H9 (cell line): Measurements from ENCODE around the gene SCCPDH. TPM values are rescaled to one million over a fixed set of nuclear protein-coding genes. Genes with fewer than 3 reads are reported as not detected.

Experiments used
- DNase-seq: peaks from one replicate; pipeline ENCODE4 v3.0.0-alpha.2; 2017
- H2AFZ ChIP-seq: one replicate; pipeline ENCODE4 v1.6.1; 2013; ENCODE audit warnings: mild to moderate bottlenecking, low read length, control low read depth, moderate library complexity
- H2AK5ac ChIP-seq: 2 replicates; pipeline ENCODE4 v1.6.1; 2013; ENCODE audit warnings: low read length, control low read depth, mixed read lengths; ENCODE audit not compliant: insufficient read length
- H2BK120ac ChIP-seq: one replicate; pipeline ENCODE4 v1.6.1; 2013; ENCODE audit warnings: low read depth, mild to moderate bottlenecking, low read length, control low read depth, inconsistent platforms; ENCODE audit not compliant: poor library complexity, severe bottlenecking
- H2BK12ac ChIP-seq: 2 replicates; pipeline ENCODE4 v1.6.1; 2013; ENCODE audit warnings: low read length, control low read depth, mixed read lengths, low read depth; ENCODE audit not compliant: insufficient read length
- H2BK15ac ChIP-seq: 2 replicates; pipeline ENCODE4 v1.6.1; 2013; ENCODE audit warnings: low read depth, low read length, control low read depth
- H2BK20ac ChIP-seq: one replicate; pipeline ENCODE4 v1.6.1; 2013; ENCODE audit warnings: low read depth, mild to moderate bottlenecking, low read length, control low read depth, inconsistent platforms; ENCODE audit not compliant: poor library complexity, severe bottlenecking
- H2BK5ac ChIP-seq: 2 replicates; pipeline ENCODE4 v1.6.1; 2013; ENCODE audit warnings: low read length, control low read depth, mixed read lengths; ENCODE audit not compliant: insufficient read length
- H3K14ac ChIP-seq: 2 replicates; pipeline ENCODE4 v1.6.1; 2013; ENCODE audit warnings: low read length, control low read depth; ENCODE audit not compliant: insufficient read depth
- H3K18ac ChIP-seq: 2 replicates; pipeline ENCODE4 v1.6.1; 2013; ENCODE audit warnings: low read depth, mild to moderate bottlenecking, mixed read lengths, low read length, control low read depth; ENCODE audit not compliant: insufficient read length
- H3K23ac ChIP-seq: 2 replicates; pipeline ENCODE4 v1.6.1; 2013; ENCODE audit warnings: low read length, control low read depth, mixed read lengths, low read depth; ENCODE audit not compliant: insufficient read length
- H3K23me2 ChIP-seq: 2 replicates; pipeline ENCODE4 v1.6.1; 2013; ENCODE audit warnings: low read depth, mild to moderate bottlenecking, mixed read lengths, low read length, control low read depth; ENCODE audit not compliant: insufficient read length, poor library complexity, severe bottlenecking
- H3K27ac ChIP-seq: 2 replicates; pipeline ENCODE4 v1.5.1; 2013; ENCODE audit warnings: low read length, control low read depth, mixed read lengths, low read depth; ENCODE audit not compliant: insufficient read length
- H3K27me3 ChIP-seq: 2 replicates; pipeline ENCODE4 v1.6.1; 2013; ENCODE audit warnings: low read length, control low read depth, inconsistent platforms; ENCODE audit not compliant: insufficient read depth
- H3K4ac ChIP-seq: 2 replicates; pipeline ENCODE4 v1.6.1; 2013; ENCODE audit warnings: low read depth, mild to moderate bottlenecking, control low read depth, inconsistent platforms, low read length, moderate library complexity
- H3K4me1 ChIP-seq: 2 replicates; pipeline ENCODE4 v1.6.1; 2013; ENCODE audit warnings: low read length, control low read depth, inconsistent platforms; ENCODE audit not compliant: insufficient read depth
- H3K4me2 ChIP-seq: 2 replicates; pipeline ENCODE4 v1.6.1; 2013; ENCODE audit warnings: low read length, control low read depth, mixed read lengths; ENCODE audit not compliant: insufficient read length, insufficient read depth
- H3K56ac ChIP-seq: 2 replicates; pipeline ENCODE4 v1.6.1; 2013; ENCODE audit warnings: low read depth, mild to moderate bottlenecking, mixed read lengths, low read length, control low read depth; ENCODE audit not compliant: insufficient read length
- H3K79me1 ChIP-seq: 2 replicates; pipeline ENCODE4 v1.6.1; 2013; ENCODE audit warnings: low read depth, mild to moderate bottlenecking, moderate library complexity, low read length, control low read depth, inconsistent platforms; ENCODE audit not compliant: insufficient read depth, poor library complexity, severe bottlenecking
- H3K79me2 ChIP-seq: 2 replicates; pipeline ENCODE4 v1.6.1; 2013; ENCODE audit warnings: low read length, control low read depth, inconsistent platforms; ENCODE audit not compliant: insufficient read depth
- H3K9ac ChIP-seq: 2 replicates; pipeline ENCODE4 v1.6.1; 2013; ENCODE audit warnings: low read length, control low read depth, mixed read lengths; ENCODE audit not compliant: insufficient read length; ENCODE audit errors: extremely low read depth
- H3K9me3 ChIP-seq: one replicate; pipeline ENCODE4 v1.6.1; 2013; ENCODE audit warnings: low read depth, low read length, inconsistent platforms; ENCODE audit not compliant: control insufficient read depth
- H3T11ph ChIP-seq: one replicate; pipeline ENCODE4 v1.6.1; 2013; ENCODE audit warnings: mild to moderate bottlenecking, low read length, control low read depth, inconsistent platforms
- H4K20me1 ChIP-seq: one replicate; pipeline ENCODE4 v1.6.1; 2013; ENCODE audit not compliant: control insufficient read depth, insufficient read length, insufficient read depth
- H4K5ac ChIP-seq: 2 replicates; pipeline ENCODE4 v1.6.1; 2013; ENCODE audit warnings: low read depth, mild to moderate bottlenecking, mixed read lengths, low read length, control low read depth; ENCODE audit not compliant: insufficient read length
- H4K8ac ChIP-seq: replicated peaks from 2 replicates; pipeline ENCODE4 v1.6.1; 2013; ENCODE audit warnings: low read length, control low read depth, mixed read lengths, low read depth; ENCODE audit not compliant: insufficient read length
- H4K91ac ChIP-seq: 2 replicates; pipeline ENCODE4 v1.6.1; 2013; ENCODE audit warnings: low read depth, mild to moderate bottlenecking, moderate library complexity, mixed read lengths, low read length, control low read depth; ENCODE audit not compliant: insufficient read length
- H3K27ac Mint-ChIP-seq, 3 experiments: 2 replicates in 2 of 3; 3 replicates in 1 of 3; pipeline ENCODE4 v1.8.0; 2020 to 2021; ENCODE audit warnings: mixed read lengths in 3 of 3, mild to moderate bottlenecking in 1 of 3, moderate library complexity in 1 of 3
- H3K27me3 Mint-ChIP-seq: 2 replicates; pipeline ENCODE4 v1.8.0; 2021; ENCODE audit warnings: low read depth, mild to moderate bottlenecking, moderate library complexity, mixed read lengths
- H3K36me3 Mint-ChIP-seq, 3 experiments: 2 replicates in 2 of 3; 3 replicates in 1 of 3; pipeline ENCODE4 v1.8.0; 2020 to 2021; ENCODE audit warnings: low read depth in 3 of 3, mixed read lengths in 3 of 3; ENCODE audit not compliant: insufficient read depth in 1 of 3
- H3K4me1 Mint-ChIP-seq, 2 experiments: 2 replicates each; pipeline ENCODE4 v1.8.0; 2020; ENCODE audit warnings: mixed read lengths in 2 of 2
- H3K4me3 Mint-ChIP-seq, 2 experiments: 2 replicates in 1 of 2; 3 replicates in 1 of 2; pipeline ENCODE4 v1.8.0; 2020 to 2021; ENCODE audit warnings: mild to moderate bottlenecking in 2 of 2, mixed read lengths in 2 of 2, moderate library complexity in 1 of 2
- H3K9me3 Mint-ChIP-seq, 2 experiments: 2 replicates in 1 of 2; 3 replicates in 1 of 2; pipeline ENCODE4 v1.8.0; 2020; ENCODE audit warnings: mild to moderate bottlenecking in 2 of 2, mixed read lengths in 2 of 2, moderate library complexity in 1 of 2
- CTCF ChIP-seq: fragments of 200-600 bp; sonication (generic); conservative IDR thresholded peaks from 3 replicates; pipeline ENCODE4 v1.8.0; 2021; ENCODE audit warnings: antibody characterized with exemption, mild to moderate bottlenecking
- WGBS: extraction: QIAGEN DNeasy Blood & Tissue Kit; methylation state at CpG from one replicate; pipeline ENCODE4 v1.1.7; 2013; ENCODE audit warnings: missing lambda C conversion rate, low lambda C conversion rate, mixed read lengths; ENCODE audit not compliant: insufficient read length; ENCODE audit errors: extremely low coverage; 5-methylcytosine and 5-hydroxymethylcytosine counted together
- total RNA-seq: library from RNA; stranded (reverse); gene quantifications from 2 replicates; pipeline ENCODE4 v1.2.1, GENCODE V29; 2021

The SCCPDH gene
- total RNA-seq, 1 experiment from 2014 or later = 20.7 TPM

- Mint-ChIP-seq H3K36me3 (no peaks in the 10 kb centered on the region), H3K4me3 (no peak overlapping the region), H3K27ac (no peak overlapping the region), H3K27me3 (peaks cover 5% of the 10 kb centered on the region; the same call in 1 of the 2 replicates), H3K4me1 (peaks cover 32 to 40% of the 10 kb centered on the region in 2 experiments), H3K9me3 (peaks cover 0 to 4% of the 10 kb centered on the region in 2 experiments; a peak in 1 of 5 replicates)
- Histone ChIP-seq H3K56ac (no peak overlapping the region), H3K9ac (no peak overlapping the region), H4K5ac (no peak overlapping the region), H2BK5ac (no peak overlapping the region), H3K18ac (no peak overlapping the region), H2BK120ac (no peak overlapping the region), H3T11ph (no peak overlapping the region), H3K4me2 (no peak overlapping the region), H3K23me2 (peaks cover 3% of the 10 kb centered on the region), H3K79me2 (no peaks in the 10 kb centered on the region), H3K27ac (no peak overlapping the region), H3K9me3 (no peaks in the 10 kb centered on the region), H2BK15ac (no peak overlapping the region), H2BK12ac (no peak overlapping the region), H3K4ac (no peak overlapping the region), H4K8ac (no peak overlapping the region), H4K20me1 (no peaks in the 10 kb centered on the region), H2BK20ac (no peak overlapping the region), H2AFZ (no peak overlapping the region), H3K79me1 (no peaks in the 10 kb centered on the region), H2AK5ac (no peak overlapping the region), H3K27me3 (no peaks in the 10 kb centered on the region), H3K14ac (no peak overlapping the region), H3K23ac (no peak overlapping the region), H4K91ac (no peak overlapping the region), H3K4me1 (peaks cover 10% of the 10 kb centered on the region; the same call in 1 of the 2 replicates)
- DNase-seq = no peak
- TF ChIP-seq CTCF = no peak
- no CpG with 5 or more reads among the region's 8 CpGs for WGBS
These were observed 72.9 kb downstream of the SCCPDH start for GRCh38 chr1:246797157-246797556.
